K562 (cell line): ENCODE measurements around the gene SNX1. TPM values are rescaled to one million over a fixed set of nuclear protein-coding genes. Genes with fewer than 3 reads are reported as not detected.

Experiments
- ARID3B ChIP-seq: fragments of 250-450 bp; sonication (Bioruptor Pico); IDR thresholded peaks from 2 replicates; pipeline ENCODE4 v1.4.0; 2020; ENCODE audit warnings: borderline replicate concordance
- BRD4 ChIP-seq: fragments of 200-600 bp; sonication (generic); IDR thresholded peaks from 2 replicates; pipeline ENCODE4 v1.6.1; 2017; ENCODE audit warnings: inconsistent platforms
- CGGBP1 ChIP-seq: fragments of 250-450 bp; sonication (Bioruptor Pico); IDR thresholded peaks from 2 replicates; pipeline ENCODE4 v1.9.0; 2021; ENCODE audit warnings: mild to moderate bottlenecking
- DPF2 ChIP-seq: fragments of 450-650 bp; IDR thresholded peaks from 2 replicates; pipeline ENCODE4 v1.6.1; 2016
- EHMT2 ChIP-seq: fragments of 450-650 bp; IDR thresholded peaks from 2 replicates; pipeline ENCODE4 v1.6.1; 2018; ENCODE audit warnings: antibody characterized with exemption
- HNRNPLL ChIP-seq: fragments of 200-400 bp; formaldehyde crosslinking; IDR thresholded peaks from 2 replicates; pipeline ENCODE4 v1.6.1; 2017; ENCODE audit warnings: low read length, low read depth, mild to moderate bottlenecking; ENCODE audit not compliant: poor library complexity, severe bottlenecking
- MAFK ChIP-seq: IDR thresholded peaks from 2 replicates; pipeline ENCODE4 v1.6.1; 2011; ENCODE audit warnings: low read length, improper control_type of control experiment
- MEF2D ChIP-seq: conservative IDR thresholded peaks from 2 replicates; pipeline ENCODE4 v1.6.1; 2016; ENCODE audit warnings: low read depth, missing genetic modification characterization, missing compliant biosample characterization
- MNT ChIP-seq, 2 experiments: fragments of 450-650 bp; conservative IDR thresholded peaks; 2 replicates each; pipeline ENCODE4 v1.6.1; 2017; ENCODE audit warnings: mild to moderate bottlenecking in 2 of 2, moderate library complexity in 2 of 2
- PCBP1 ChIP-seq: fragments of 200-400 bp; formaldehyde crosslinking; IDR thresholded peaks from 2 replicates; pipeline ENCODE4 v1.6.1; 2018; ENCODE audit warnings: mild to moderate bottlenecking, low read depth, low read length; ENCODE audit not compliant: poor library complexity, severe bottlenecking
- PHF8 ChIP-seq: fragments of 200-600 bp; sonication (generic); IDR thresholded peaks from 2 replicates; pipeline ENCODE4 v1.6.1; 2012; ENCODE audit warnings: mixed run types, mild to moderate bottlenecking, inconsistent platforms, low read length, moderate library complexity, borderline replicate concordance
- RAD51 ChIP-seq: fragments of 450-650 bp; IDR thresholded peaks from 2 replicates; pipeline ENCODE4 v1.7.1; 2016; ENCODE audit warnings: low read depth, mild to moderate bottlenecking, borderline replicate concordance
- RBM25 ChIP-seq: fragments of 200-400 bp; formaldehyde crosslinking; IDR thresholded peaks from 2 replicates; pipeline ENCODE4 v1.6.1; 2018; ENCODE audit warnings: low read length, low read depth, moderate library complexity; ENCODE audit not compliant: severe bottlenecking
- RNF219 ChIP-seq: fragments of 250-450 bp; sonication (Bioruptor Pico); IDR thresholded peaks from 2 replicates; pipeline ENCODE4 v1.5.0; 2022; ENCODE audit warnings: mild to moderate bottlenecking
- ZNF431 ChIP-seq: sonication (generic); formaldehyde crosslinking; IDR thresholded peaks from 2 replicates; pipeline ENCODE4 v1.8.0; 2022; ENCODE audit warnings: mild to moderate bottlenecking, missing genetic modification reagents
- ZNF583 ChIP-seq: fragments of 250-450 bp; sonication (Bioruptor Pico); IDR thresholded peaks from 2 replicates; pipeline ENCODE4 v1.4.0; 2020
- ZNF592 ChIP-seq: fragments of 450-650 bp; IDR thresholded peaks from 2 replicates; pipeline ENCODE4 v1.6.1; 2017; ENCODE audit warnings: antibody characterized with exemption, mild to moderate bottlenecking
- polyA plus RNA-seq, 8 experiments: library from polyadenylated mRNA; depleted of rRNA in 4 of 8; stranded (reverse) in 5 of 8; unstranded in 3 of 8; fragments of >200 nt; fragmentation: Nextera tagmentation in 2 of 8; fragmentation: Illumina TruSeq in 1 of 8; extraction: Ambion mirVana in 2 of 8; extraction: Trizol in 1 of 8; gene quantifications; 2 replicates each; pipeline versions ENCODE4 v1.2.1 to v1.2.3, GENCODE V29; 2011 to 2014; ENCODE audit warnings: inconsistent platforms in 1 of 8, missing spikeins in 1 of 8
- total RNA-seq, 7 experiments: library from RNA; depleted of rRNA in 6 of 7; stranded (reverse); fragments of >200 nt in 6 of 7; fragmentation: Illumina TruSeq in 2 of 7; extraction: Trizol in 2 of 7; gene quantifications; 2 replicates each; pipeline versions ENCODE4 v1.2.1 to v1.2.3, GENCODE V29; 2011 to 2021; ENCODE audit warnings: low replicate concordance in 1 of 7

Gene SNX1
- total and polyA plus RNA-seq, 9 of the 15 experiments (the other 6 are each of a cell fraction or from before 2014, with no cell fraction given) = 11.0 to 105 (median 59.9) TPM

GRCh38 chr15:64153480-64154367 lies 57.9 kb downstream of the SNX1 start (continued):
- TF ChIP-seq RNF219 (CRISPR knock-in tag) = no peak
- TF ChIP-seq MEF2D (tag) = no peak
- TF ChIP-seq RBM25 = no peak
- no peak for TF ChIP-seq RAD51
- TF ChIP-seq ARID3B (CRISPR knock-in tag) = no peak
- 0 out of 2 replicates have a peak, but pooled peaks have one; percentile 24 for TF ChIP-seq ZNF592
- TF ChIP-seq CGGBP1 (CRISPR knock-in tag) = no peak
- TF ChIP-seq ZNF583 (CRISPR knock-in tag) = no peak
- TF ChIP-seq EHMT2 = no peak
- no peak for TF ChIP-seq MAFK
- no peak for TF ChIP-seq PCBP1
- no peak for TF ChIP-seq ZNF431
- no peak for TF ChIP-seq HNRNPLL
- 0 out of 4 replicates have a peak, but pooled peaks of 1 of the 2 experiments have one; percentile 17 for TF ChIP-seq MNT (conservative IDR thresholded peaks at IDR 0.05)
- TF ChIP-seq BRD4 = no peak
- no peak for TF ChIP-seq PHF8
- TF ChIP-seq DPF2 = no peak
